Renal pelvis (tissue), 4 donors: ENCODE measurements around the gene NIPAL4. TPM values are rescaled to one million over a fixed set of nuclear protein-coding genes. Genes with fewer than 3 reads are reported as not detected.

Experiments used
- DNase-seq: peaks from one replicate; pipeline ENCODE4 v3.0.0-alpha.2; 2013
- polyA plus RNA-seq, 3 donors: library from polyadenylated mRNA; unstranded; fragments of 120-200 nt; gene quantifications; one replicate each; pipeline ENCODE4 v1.2.1, GENCODE V29; 2013; ENCODE audit not compliant: insufficient read length in 3 of 3

The NIPAL4 gene
- polyA plus RNA-seq, 3 donors = 0.45 to 0.75 (median 0.67) TPM

DNA sequence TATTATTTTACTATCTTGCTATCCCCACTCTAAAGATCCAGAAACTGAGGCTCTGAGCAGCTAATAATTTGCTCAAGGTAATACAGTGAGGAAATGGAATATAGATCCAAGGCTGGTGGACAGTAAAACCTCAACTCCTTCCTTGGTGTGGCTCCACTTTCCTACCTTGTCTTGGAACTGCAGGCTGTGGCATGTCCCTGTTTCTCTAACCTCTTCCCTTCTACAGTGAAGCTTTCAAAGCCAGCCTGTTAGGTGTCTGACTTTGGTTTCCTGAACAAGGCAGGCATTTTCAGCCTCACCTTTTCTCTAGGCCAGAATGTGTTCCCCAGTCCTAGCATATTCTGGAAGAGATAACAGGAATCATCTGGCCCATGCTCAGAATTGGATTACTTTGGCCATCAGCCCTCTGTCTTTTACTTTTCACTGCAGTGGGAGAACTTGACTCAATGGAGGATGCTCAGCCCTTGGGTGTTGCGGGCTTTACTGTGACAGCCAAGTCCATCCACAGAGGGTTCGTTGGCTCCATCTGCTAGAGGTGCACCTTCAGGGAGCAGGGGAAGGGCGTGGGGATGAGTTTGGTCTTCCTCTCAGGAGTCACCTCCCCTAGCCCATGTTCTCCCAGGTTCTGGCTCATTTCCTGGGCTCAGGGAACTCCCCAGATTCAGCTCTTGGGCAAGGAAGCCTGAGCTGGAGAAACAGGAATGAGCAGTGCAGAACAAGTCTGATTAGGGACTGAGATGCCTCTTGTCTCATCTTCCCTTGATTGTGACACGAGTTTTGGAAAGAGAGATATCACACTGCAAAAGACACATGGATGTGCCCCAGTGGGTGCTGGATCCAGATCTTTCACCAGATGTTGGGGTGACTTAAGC lies 1.1 kb downstream of the NIPAL4 start:
- DNase-seq = no peak

DNA sequence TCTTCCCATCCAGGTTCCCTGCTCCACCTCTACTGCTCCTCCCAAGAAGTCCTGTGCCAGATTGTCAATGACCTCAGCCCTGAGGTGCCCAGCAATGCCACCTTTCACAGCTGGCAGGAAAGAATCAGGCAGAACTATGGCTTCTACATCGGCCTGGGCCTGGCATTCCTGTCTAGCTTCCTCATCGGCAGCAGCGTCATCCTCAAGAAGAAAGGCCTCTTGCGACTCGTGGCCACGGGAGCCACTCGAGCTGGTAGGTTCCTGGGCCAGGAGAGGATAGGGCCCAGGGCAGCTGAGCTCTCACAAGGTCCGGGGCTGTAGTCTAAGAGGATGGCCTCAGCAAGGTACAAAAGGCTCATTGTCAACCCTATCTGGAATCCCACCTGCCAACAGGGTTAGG lies 3.1 kb downstream of the NIPAL4 start:
- no peak for DNase-seq

DNA sequence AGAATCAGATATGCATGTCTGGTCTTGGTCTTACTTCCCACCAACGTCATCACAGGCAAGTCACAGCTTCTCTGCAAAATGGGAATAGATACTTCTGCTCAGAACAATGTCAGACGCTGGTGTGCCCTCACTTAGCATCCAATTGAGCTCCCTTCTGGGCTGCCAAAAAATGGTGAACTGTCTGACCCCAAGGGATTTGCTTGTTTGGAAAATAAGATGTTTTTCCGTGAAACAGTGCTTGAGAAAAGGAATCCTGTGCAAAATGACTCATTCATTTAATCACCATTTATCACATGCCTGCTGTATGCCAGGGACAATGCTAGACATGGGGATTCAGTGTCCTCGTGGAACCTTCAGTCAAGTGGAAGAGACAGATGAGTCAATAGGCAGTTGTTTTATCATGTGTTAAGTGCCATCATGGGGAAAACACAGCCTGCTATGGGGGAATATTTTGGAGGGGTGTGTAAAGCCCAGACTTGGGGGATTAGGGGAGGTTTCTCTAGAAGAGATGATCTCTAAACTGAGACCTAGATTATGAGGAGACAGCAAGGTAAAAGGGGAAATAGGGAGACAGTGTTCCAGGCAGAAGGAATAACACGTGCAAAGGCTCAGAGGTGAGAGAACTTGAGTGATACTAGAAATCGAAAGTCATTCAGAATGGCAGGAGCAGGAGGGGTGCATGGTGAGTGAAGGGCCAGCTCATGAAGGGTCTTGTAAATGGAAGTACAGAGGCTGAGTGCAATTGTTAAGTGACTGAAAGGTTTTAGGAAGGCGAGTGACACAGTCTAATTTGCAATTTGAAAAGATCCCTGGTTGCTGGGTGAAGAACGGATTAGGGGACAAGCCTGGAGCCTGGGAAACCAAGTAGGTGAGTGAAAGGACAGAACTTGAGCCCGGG lies 3.9 kb downstream of the NIPAL4 start:
- DNase-seq = no peak

DNA sequence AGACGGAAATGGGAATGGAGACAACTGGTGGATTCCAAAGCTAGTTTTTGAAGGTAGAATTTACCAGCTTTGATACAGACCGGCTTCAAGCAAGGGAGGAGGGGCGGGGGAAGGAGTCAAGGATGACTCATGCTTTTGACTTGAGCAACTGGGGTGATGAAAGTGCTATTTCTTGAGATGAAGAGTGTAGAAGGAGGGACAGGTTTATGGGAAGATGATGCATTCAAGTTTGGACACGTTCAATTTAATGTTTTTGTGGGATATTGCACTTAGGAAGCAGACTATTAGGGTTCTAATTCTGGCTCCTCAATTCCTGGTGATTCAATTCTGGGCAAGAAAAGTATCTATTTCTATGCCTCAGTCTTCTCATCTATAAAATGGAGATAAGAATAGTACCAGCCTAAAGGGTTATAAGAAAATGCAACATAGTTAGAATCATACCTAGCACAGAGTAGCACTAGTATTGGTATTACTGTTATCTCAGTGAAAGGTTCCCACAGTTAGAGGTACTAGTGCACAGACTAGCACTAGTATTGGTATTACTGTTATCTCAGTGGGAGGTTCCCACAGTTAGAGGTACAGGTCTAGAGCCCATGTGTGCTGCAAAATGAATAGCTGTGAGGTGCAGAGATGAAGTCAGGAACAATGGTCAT lies 4.6 kb downstream of the NIPAL4 start:
- no peak for DNase-seq

DNA sequence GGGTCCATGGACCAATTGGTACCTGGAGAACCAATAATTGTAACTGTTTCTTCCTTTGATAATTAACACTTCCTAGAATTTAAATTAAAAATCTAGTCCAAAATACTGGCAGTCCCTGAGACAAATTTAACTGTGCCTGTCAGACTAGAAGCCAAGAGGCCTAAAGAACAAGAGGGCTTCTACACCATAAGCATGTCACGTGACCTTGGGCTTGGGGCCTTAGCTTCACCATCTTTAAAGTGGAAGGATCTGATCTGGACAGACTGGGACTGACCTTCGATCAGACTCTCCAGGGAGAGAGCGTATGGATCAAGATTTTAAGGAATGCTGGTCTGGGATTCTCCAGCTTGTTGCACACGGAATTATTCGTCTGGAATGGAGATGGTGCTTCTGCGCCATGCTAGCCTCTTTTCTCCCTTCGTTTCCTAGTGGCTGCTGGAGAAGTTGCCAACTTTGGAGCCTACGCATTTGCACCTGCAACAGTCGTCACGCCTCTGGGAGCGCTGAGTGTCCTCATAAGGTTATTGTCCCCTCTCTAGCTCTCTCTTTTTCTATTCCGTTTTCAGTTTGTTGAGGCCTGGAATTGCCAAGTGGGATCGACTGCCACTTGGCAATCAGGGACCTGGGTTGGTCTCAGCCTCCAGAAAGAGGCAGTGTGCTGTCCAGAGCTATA lies 8.4 kb downstream of the NIPAL4 start:
- DNase-seq = no peak

DNA sequence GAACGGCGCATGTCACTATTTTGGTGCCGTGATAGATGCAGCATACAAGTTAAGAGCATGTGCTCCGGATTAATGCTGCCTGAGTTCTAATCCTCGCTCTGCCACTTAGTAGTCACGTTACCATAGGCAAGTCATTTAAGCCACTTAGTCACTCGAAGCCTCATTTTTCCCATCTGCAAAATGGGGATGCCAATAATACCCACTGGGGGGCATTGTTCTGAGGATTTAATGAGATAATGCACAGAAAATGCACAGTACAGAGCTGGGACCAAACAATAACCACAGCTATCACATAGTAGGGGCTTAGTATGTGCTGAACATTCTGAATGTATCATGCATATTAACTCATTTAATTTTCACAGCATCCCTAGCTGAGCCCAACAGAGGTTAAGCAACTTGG lies 9.1 kb downstream of the NIPAL4 start:
- DNase-seq = no peak

DNA sequence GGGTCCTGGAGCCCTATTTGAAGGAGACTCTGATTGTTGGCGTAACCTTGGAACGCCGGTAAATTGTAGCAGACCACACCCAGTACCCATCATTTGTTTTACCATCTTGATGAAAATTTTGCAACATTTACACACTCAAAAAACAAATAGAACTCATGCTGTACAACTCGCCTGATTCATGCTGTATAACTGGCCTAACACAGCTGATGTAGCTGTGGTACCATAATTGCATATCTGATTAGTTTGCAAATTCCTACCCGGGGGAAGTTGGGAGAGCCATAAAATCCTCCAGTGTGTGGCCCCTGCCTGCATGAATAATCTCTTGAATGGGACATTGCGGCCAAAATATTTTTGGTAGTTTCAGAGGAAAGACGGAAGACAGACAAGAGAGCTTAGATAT lies 9.7 kb downstream of the NIPAL4 start:
- DNase-seq = no peak

DNA sequence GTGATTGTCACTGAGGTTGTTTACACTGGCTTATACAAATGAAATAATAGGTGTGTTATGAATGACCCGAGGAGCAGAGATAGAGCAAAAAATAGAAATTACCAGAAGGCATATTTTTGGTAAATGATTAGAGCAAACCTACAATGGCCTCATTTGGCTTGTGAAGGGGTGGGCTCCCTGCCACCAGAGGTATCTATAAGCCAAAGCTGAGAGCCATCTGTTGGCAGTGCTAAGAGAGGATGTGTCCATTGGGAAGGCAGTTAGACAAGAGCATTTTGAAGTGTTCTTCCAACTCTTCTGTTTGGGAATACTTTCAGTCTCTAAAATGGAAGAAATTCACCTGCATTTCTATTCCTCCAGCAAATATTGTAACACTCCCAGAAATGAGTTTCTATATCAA lies 10.6 kb downstream of the NIPAL4 start:
- DNase-seq = no peak

DNA sequence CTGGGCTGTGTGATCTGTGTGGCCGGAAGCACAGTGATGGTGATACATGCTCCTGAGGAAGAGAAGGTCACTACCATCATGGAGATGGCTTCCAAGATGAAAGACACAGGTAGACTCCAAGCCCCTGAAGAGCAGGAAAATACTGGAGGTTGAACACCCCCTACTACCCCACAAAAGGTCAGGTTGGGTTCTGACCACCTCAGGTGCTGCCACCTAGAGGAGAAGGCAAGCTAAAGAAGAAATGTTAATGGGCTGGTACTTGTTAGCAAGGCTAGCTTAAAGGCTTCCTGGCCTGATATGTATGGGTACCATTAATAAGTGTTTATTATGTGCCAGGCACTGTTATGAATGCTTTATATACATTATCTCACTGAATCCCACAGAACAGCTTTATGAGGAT lies 11.7 kb downstream of the NIPAL4 start:
- no peak for DNase-seq

DNA sequence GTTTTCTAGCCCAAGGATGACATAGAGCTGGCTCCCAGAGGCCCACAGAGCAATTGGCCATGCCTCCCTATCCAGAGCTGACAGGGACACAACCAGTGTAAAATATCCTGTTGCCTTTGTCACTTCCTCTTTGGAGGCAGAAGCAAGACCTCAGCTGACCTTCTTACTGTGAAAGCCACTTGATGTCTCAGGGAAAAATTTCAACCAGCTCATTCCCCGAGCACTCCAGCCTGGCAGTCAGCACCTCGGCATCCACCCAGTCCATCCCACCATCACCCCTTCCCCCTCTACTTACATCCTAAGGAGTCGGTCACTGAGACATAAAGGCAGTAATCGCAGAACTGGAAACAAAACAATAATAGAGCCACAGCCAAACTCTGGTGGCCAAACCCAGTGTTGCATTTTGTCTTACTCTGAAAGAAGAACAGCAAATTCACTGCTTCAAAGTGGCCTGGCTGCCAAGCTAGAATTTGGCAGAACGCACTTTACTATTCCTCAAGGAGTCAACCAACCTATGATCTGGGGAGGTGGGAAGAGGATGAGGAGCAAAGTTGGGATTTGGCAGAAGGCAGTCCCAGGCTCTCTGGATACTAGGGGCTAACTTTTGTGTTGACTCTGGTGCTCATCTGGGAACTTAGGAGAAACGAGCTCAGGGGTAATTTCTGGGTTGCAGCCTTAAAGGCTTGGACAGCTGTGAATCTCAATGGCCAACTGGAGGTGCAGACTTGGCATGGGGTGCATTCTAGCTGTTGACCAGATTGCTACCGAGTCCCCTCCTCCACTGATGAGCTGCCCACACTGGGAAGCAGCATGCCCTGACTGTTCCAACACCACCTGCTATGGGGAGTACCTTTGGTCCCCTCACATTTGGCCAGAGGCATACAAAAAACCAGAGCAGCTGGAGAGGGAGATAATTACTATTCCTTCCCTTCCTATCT lies 13.6 kb downstream of the NIPAL4 start:
- no peak for DNase-seq

DNA sequence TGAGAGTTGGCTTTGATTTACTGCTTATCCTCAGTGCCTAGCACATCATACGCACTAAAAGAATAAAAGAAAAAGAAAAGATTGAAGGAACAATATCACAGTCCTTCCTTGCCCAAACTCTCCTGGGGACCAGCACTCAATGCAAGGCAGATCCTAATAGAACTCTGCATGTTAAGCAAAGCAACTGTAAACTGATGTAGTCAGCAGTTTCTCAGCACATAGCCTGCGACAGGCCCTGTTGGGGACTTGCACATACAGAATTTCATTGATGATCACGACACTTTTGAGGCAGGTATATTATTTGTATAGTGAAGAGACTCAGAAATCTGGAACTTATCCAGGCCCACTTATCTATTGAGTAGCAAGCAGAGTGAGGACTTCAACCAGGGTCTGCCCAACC lies 15.4 kb downstream of the NIPAL4 start:
- no peak for DNase-seq

DNA sequence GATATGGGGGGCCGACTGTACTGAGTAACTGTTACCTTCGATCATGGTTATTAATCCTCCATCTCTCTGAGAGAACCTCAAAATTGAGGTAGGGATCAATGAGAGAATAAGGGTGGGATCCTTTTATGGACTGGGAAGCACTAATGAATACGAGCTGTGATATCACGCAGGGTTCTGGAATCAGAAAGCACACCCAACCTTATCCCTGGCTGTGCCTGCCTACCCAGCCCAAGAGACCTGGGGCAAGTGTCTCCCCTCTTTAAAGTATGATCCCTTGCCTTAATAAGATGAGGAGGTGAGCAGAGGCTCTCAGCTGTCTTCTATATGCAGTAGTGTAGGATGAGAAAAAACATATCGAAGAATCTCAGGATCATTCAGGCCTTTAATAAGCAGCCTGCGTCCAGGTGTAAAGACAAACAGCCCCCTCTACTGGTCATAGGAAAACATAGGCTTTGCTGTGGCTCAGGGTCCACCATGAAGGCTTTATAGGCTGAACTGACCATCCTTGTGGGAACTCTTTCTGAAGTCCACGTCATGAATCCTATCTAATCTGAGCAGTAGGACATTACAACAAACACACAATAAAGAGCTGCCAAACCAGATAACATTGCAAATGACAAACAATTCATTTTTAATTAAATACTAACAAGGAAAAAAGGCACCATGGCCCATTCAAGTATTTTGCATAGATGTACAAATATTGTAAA lies 16.8 kb downstream of the NIPAL4 start:
- DNase-seq = peak; percentile 62

DNA sequence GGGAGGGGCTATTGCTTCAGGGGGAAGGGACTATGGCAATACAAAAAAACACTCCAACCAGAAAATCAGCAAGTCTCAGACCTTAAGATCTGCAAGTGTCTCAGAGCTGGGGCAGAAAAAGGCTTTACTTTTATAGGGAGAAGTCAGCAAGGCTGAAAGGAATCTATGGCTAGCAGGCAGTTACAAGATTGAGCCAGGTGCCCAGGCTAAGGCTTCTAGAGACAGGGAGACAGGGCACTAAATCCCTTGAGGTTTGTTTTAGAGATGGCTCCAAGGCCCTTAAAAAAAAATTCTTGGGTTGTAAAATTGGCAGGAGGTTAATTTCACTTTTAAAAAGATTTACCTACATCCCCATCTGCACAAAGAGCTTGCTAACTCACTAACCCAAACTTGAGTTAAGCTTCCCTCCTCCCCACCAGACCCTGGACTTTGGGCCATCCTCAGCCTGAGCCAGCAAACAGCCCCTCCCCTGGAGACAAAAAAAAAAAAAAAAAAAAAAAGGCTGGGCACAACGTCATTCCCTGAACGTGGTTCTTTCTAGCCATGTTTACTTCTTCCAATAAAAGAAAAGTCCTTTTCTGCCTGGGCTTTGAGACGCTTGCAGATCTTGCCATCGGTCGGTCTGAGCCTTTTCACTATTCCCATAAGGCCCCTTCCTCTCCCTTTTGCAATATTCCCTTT lies 17.9 kb downstream of the NIPAL4 start:
- DNase-seq = no peak

DNA sequence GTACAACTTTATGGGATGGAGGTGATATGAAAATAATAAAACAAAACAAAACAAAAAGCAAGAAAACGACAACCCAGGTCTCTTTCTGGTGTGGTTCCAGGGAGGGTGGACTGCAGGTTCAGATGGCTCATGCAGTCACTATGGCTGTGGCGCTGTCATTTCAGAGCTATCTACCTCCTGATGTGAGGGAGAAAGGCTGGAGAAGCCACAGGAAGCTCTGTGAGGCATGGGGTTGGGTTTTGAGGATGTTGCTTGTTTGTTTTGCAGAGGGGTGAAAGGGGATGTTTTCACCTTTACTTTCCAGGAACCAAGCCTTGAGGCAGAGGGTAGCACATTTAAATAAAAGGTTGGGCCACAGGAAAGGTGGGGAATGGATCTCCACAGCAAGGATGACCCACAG lies 18.7 kb downstream of the NIPAL4 start:
- DNase-seq = no peak

DNA sequence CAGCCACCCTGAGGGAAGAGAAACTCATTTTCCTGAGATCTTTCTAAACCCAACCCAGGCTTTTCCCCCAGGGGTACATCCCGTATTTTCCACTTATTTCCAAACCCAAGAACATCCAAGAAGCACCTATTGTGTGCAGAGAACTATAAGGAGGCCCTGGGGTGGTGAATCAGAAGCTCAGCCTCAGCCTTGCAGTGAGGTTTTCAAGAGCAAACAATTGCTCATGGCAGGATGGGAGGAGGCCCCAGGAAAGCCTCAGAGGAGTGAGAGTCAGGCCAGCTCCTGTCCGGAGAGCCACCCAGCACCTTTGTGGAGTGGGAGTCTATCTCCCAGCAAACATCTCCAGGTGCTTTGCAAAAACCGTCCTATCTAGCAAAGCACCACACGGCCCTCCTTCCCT lies 19.2 kb downstream of the NIPAL4 start:
- no peak for DNase-seq

DNA sequence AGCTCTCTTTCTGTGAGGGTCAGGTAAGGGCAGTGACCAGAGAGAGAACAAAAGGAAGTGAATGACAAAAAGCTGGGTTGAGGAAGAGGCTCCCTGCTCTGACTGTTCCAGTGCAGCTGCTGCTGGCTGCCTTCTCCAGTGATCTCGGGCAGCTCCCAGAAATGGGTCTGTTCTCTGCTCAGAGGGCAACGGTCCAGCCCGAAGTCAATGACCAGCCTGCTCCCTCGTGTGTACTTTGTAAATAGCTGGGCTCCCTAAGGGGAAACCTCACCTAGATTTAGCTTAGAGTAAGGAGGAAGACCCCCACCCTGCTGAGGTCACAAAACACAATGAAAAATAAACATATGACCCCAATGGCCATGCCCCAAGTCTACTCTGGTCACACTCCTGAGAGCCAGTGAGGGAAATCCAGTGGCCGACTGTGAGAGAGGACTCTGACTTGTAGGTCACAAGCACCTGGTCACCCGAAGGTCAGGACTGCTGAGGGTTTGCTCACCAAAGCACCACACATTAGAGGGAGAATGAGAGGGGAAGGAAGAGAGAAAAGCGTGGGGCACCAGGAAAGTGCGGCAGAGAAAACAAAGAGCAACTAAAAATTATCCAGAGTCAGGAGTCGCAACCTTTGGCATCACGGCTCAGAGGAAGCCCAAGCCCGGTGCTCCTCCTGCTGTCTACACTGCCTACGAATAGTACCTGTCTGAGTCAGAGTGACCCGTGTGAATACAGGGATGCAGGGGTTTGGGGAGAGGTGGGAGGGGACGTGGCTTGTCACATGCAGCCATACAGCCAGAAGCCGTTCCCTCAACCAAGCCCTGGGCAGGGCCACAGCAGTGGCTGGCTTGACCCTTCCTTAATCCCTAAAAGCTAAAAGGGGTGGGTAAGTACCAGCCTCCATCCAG lies 19.8 kb downstream of the NIPAL4 start:
- DNase-seq = no peak

DNA sequence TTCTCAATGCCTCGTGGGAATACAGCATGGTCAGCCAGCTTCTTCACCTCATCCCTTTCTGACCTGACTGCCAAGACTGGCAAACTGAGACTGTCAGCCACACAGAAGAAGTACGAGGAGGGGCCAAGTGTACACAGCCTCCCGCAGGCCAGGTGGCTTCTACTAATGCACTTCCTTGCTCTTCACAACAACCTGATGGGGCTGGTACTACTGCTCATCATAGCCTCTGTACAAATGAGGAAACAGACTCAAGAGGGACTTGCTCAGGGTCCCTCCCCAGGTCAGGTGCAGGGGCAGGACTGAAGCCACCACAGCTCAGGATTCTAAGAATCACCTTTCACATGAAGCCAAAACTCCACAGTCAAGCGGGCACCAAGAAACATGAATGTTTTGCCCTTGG lies 21.3 kb downstream of the NIPAL4 start:
- no peak for DNase-seq

DNA sequence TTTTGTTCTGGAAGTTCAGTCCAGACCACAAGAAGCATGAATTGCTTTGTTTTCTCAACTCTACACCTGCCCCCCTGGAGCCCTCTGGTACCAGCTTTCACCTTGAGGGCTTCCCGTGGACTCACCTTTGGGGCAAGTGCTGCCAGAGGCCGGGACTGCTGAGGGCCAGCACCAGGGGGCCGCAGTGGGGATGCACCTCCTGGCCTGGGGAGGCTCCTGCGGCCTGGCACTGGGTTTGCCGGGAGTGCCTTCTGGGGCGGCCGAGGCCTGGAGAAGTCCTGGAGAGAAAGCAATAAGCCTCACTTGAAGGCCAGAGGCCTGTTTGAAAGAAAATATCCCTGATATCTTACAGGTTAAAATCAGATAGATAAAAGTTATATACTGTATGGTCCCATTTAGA lies 21.7 kb downstream of the NIPAL4 start:
- DNase-seq = no peak
